SKM-1 treated with dmso at 0.1 percent for 144 hours (cell line): ENCODE measurements around the gene CCDC88C.
"Not testable (repeated sequence)": the region's sequence is repeated elsewhere in the genome, so short reads cannot be mapped to it uniquely, and the experiment has no call there.

Source experiments
- DNase-seq: peaks from one replicate; lab custom pipeline; 2025; ENCODE audit not compliant: unreplicated experiment; lab: John Stamatoyannopoulos, UW

Gene CCDC88C

DNA sequence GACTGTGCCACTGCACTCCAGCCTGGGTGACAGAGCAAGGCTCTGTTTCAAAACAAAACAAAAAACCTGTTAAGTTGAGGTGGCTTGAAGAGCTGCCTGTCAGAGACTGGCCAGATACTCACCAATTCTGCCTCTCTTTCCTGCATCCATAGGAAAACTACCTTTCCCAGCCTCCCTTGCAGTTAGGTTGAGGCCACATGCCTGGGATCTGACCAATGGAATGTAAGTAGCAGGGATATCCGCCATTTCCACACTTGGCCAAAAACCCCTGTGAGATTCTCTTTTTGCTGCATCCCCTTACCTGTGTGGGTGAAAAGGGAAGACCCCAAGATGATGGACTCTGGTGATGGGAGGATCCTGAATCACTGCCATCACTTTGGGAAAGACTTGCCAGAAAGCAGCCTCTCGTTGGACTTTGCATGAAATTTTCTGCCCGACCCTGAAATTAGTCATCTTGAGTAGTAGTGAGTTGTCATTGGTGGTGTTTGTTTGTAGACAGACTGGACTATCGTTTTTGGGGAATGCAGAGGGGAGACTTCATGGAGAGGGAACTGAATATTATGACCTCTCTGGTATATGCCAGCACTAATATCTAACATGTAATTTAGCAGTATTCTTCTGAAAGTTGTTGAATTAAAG, 187.1 kb downstream of the CCDC88C start:
- DNase-seq = no peak

DNA sequence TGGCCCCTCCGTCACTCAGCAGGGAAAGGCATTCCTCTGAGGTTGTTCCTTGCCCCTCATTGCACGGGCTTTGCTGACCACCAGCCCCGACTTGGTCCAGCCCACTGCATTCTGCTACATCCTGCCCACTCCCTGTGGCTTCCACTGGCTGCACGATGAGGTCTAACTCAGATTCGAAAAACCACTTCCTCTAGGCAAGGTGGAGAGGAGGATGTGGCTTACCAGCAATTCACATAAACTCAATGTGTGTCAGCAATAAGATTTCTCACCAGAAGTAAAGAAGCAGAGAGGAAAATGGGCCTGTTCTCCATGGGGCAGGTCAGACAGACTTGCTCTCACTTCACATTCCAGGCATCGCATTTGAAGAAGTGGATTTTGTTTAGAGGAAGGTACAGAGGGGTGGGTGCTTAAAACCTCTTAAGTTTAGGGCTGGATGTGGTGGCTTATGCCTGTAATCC, 187.8 kb downstream of the CCDC88C start:
- peak; percentile 51 for DNase-seq

DNA sequence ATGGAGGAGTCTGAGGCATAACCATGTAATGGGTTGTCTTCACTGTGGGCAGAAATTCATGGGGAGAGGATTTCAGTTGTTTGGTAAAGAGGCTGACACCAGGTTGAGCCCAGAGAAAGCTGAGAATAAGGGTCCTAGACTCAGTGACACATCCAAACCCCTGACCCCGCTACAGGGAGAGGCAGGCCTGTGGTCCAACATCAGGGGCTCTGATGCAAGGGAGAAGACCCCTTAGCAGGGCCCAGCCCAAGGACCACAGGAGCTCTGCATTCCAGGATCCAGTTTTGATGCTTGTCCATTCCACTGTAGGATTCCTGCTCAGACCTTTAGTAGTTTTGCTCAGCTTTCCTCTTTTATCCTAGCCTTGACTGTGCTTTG, 188.6 kb downstream of the CCDC88C start:
- DNase-seq = no peak

DNA sequence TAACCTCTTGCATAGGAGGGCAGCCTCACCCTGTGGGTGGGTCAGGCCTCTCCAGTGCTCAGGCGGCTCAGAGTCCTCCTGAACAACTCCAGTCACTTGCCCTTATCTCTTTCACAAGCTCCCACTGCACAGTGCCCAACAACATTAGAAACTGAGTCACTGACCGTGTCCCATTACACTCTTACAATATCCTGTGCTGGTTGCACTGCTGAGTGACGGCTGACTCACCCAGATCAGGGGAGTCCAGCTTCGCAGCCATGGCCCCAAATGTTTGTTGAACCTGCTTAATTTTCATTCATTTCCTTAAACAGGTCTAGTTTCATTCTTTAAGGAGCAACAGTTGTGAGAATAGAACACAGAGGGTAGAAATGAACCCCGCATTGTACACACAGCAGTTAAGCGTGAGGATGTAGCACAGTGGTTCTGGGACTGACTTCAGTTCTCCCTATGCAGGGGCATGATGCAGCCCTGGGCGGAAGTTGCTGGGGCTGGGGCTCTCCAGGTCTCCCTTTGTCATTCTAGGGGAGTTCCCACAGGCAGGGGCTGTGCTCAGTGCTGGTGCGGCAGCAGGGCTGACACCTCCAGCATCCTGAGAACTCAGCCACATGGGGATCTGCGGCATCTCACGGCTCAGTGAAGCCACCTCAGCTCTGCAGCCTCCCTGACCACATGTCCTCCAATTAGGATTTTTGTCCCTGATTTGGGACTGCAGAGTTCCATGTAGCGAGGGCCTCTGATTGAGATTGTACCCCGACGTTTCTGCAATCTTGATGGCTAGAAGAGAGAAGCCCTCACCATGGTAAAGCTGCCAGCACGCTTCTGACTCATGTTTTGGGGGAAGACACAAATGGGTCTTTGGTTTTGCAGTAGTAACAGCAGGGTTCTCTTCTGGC, 189.3 kb downstream of the CCDC88C start:
- DNase-seq = no peak

DNA sequence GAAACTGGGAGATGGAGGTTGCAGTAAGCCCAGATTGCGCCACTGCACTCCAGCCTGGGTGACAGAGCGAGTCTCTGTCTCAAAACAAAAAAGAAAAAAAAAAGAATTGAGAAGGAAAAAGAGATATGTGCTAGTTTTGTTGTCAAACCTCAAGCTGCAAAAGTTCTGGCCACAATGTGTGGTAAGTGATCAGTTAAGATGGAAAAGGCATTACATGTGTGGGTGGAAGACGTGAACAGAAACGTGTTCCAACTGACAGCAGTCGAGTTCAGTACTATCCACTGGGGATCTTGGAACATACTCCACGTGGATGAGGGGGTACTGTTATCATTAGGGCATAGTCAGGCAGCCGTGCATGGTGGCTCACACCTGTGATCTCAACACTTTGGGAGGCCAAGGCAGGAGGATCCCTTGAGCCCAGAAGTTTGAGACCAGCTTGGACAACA, 190.4 kb downstream of the CCDC88C start:
- no peak for DNase-seq

DNA sequence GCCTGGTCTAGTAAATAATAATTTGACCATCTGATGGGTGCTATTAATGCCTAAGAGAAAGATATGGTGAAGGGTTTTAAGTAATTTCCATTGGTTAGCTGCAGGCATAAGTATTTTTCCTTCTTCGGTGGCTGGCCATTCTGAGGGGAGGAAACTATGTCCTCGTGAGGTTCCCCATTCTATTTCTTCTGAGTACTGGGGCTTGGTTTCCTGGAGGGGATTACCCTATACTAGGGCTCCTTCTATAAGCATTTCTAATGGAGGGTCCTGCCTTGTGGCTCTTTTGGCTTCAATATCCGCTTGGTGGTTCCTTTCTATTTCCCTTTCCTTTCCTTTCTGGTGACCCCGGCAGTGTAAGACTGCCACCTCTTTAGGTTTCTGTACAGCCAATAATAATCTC, 191.3 kb downstream of the CCDC88C start:
- DNase-seq = not testable (repeated sequence)

DNA sequence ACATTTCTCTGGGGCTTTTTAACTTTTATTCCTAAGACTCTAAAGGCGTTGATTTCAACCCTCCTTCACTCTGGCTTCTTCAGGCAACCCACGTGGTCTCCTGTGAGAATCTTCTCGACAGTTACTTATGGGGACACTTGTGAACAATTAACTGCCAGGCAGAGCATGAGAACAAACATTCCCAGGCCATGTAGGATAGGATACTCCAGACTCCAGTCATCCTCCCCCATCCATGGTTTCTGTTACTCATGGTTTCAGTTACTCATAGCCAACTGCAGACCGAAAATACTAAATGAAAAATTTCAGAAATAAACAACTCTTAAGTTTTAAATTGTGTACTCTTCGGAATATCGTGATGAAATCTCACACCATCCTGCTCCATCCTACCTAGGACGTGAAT, 192.6 kb downstream of the CCDC88C start:
- no peak for DNase-seq

DNA sequence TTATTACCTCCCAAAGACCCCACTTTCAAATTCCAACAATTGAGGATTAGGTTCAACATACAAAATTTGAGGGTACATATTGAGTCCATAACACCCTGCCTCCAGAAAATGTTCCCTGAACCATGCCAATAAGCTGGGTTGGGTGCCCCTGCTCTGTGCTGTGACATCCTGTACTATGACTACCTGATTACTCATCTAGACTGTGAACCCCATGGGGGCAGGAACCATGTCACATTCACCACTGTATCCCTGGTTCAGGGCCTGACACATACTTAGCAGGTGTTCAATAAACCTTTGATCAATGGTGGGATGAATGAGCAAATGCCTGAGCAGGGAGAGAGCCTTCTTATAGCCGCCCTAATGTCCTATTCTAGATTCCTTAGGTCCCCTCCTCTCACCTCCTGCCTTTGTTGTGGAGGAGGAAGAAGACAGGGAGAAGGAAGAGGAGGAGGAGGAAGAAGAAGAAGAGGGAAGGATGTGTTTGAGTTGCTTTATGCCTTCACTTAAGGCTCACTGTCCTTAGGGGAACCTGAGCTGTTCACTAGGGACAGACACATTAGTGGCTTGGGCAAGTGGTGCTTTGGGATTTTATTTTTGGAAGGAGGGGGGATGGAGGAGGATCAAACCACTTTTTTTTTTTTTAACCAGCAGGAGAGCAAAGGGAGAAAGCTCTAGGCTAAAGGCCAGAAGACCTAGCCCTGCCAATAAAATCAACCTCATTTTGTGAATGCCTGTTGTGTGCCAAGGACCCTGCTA, 194.4 kb downstream of the CCDC88C start:
- no peak for DNase-seq
